ENCODE measurements around the gene PIK3CA. TPM values are rescaled to one million over a fixed set of nuclear protein-coding genes. Genes with fewer than 3 reads are reported as not detected.

PIK3CA gene
- total and polyA plus RNA-seq, 12 donors = 4.0 to 35.3 (median 22.5) TPM

DNA sequence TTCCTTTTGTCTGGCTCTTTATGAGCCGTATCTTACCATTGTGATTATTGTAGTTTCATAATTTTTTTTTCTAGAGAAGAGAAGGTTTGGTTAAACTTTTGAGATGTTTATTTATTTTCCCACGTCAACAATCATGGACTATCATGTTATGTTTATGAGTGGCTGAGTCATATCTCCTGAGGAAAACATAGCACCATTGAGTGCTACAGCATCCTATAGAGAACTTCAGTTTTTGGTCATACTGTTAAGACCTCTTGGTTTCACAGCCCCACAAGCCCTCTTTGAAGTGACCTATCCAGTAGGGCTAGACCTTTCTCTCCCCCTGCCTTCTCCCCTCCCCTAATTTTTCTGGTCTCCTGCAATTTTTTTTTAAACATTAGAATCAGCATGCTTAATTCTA is 20.8 kb downstream of the PIK3CA start:
- TF ChIP-seq, protein P1, sequence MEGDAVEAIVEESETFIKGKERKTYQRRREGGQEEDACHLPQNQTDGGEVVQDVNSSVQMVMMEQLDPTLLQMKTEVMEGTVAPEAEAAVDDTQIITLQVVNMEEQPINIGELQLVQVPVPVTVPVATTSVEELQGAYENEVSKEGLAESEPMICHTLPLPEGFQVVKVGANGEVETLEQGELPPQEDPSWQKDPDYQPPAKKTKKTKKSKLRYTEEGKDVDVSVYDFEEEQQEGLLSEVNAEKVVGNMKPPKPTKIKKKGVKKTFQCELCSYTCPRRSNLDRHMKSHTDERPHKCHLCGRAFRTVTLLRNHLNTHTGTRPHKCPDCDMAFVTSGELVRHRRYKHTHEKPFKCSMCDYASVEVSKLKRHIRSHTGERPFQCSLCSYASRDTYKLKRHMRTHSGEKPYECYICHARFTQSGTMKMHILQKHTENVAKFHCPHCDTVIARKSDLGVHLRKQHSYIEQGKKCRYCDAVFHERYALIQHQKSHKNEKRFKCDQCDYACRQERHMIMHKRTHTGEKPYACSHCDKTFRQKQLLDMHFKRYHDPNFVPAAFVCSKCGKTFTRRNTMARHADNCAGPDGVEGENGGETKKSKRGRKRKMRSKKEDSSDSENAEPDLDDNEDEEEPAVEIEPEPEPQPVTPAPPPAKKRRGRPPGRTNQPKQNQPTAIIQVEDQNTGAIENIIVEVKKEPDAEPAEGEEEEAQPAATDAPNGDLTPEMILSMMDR (IDR thresholded peaks at IDR 0.05) = no peak
- intact Hi-C loops (cut with DNase I) = loop anchor here in 1 of 10 donors (1.0 kb wide), 1 partner anchor 11 kb away; no protein-coding TSS in a partner anchor
- WGBS, 2 donors = 92 to 99% methylated on average over 2 of the region's 2 CpGs
- no peak overlapping the region for H3K4me3 ChIP-seq
- peaks cover 0 to 44% (median 21%) of the 10 kb centered on the region in 11 donors for H3K9me3 ChIP-seq
- DNase-seq = no peak
- no peak for ATAC-seq
- peaks cover 0 to 12% (median 10%) of the 10 kb centered on the region in 9 donors for H3K4me1 ChIP-seq
- no peaks in the 10 kb centered on the region for H3K36me3 ChIP-seq
- H3K27ac ChIP-seq = no peak overlapping the region
- H3K27me3 ChIP-seq = no peaks in the 10 kb centered on the region

DNA sequence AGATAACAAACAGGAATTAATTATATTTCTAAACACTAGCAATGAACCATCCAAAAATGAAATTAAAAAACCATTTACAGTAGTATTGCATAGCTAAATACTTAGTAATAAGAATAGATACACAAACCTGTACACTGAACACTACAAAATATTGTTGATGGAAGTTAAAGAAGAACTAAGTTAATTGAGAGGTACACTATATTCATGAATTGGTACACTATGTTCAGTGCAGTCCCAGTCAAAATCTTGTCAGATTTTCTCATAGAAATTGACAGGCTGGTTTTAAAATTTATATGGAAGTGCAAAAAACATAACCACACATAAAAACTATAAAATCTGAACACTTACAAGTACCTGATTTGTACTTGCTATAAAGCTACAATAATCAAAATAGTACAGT is 24.4 kb downstream of the PIK3CA start:
- peaks cover 0 to 22% (median 10%) of the 10 kb centered on the region in 9 donors for H3K4me1 ChIP-seq
- intact Hi-C loops (cut with DNase I) = no loop called here
- ATAC-seq (no peak), DNase-seq (no peak)
- H3K9me3 ChIP-seq = peaks cover 0 to 44% (median 21%) of the 10 kb centered on the region in 11 donors
- H3K4me3 ChIP-seq = no peak overlapping the region
- H3K27me3 ChIP-seq = no peaks in the 10 kb centered on the region
- TF ChIP-seq, protein P1 (IDR thresholded peaks at IDR 0.05) = no peak
- no peak overlapping the region for H3K27ac ChIP-seq
- no peaks in the 10 kb centered on the region for H3K36me3 ChIP-seq

DNA sequence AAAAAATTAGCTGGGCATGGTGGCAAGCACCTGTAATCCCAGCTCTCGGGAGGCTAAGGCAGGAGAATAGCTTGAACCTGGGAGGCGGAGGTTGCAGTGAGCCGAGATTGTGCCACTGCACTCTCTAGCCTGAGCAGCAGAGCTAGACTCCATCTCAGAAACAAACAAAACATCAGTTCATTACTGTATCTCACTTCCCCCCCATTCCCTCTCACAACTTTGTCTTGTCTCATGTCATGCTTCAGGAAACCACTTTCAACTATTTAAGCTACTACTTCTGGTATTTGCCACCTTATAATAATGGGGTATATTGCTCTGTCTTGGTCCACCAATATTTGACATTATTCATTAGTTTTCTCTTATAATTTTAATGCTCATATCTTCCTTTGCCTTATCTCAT is 26.2 kb downstream of the PIK3CA start:
- ATAC-seq (no peak), DNase-seq (no peak)
- Histone ChIP-seq H3K4me1 (peaks cover 0 to 34% (median 18%) of the 10 kb centered on the region in 9 donors), H3K27me3 (no peaks in the 10 kb centered on the region), H3K36me3 (no peaks in the 10 kb centered on the region), H3K27ac (no peak overlapping the region), H3K9me3 (peaks cover 0 to 32% (median 18%) of the 10 kb centered on the region in 11 donors), H3K4me3 (no peak overlapping the region)
- intact Hi-C loops (cut with DNase I) = no loop called here
- WGBS, 2 donors = 95 to 97% methylated on average over 3 of the region's 3 CpGs
- TF ChIP-seq, protein P1 (IDR thresholded peaks at IDR 0.05) = no peak

DNA sequence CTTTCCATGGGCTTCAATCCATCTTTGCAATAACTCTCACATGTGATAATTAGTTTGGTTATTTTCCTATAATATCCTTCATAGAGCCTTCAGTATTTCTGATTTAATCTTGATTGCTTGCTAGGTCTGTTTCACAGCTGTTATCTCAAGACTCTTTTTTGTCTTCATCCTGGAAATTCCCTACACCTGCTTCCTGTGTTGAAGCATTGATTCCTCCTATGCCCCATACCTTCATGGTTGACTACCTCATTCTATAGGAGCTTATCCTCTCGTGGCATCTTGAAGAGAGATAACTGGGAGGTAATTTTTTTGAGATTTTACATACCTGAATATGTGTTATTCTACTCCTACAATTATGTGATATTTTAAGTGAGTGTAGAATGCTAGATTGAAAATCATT is 26.7 kb downstream of the PIK3CA start:
- Histone ChIP-seq H3K27me3 (no peaks in the 10 kb centered on the region), H3K27ac (no peak overlapping the region), H3K4me1 (peaks cover 2 to 40% (median 24%) of the 10 kb centered on the region in 9 donors), H3K36me3 (no peaks in the 10 kb centered on the region), H3K9me3 (peaks cover 0 to 32% (median 18%) of the 10 kb centered on the region in 11 donors), H3K4me3 (no peak overlapping the region)
- ATAC-seq (no peak), DNase-seq (no peak)
- TF ChIP-seq, protein P1 (IDR thresholded peaks at IDR 0.05) = no peak
- WGBS, 2 donors = 59 to 69% methylated on average over 1 of the region's 1 CpG
- intact Hi-C loops (cut with DNase I) = no loop called here
